Measurements from ENCODE around the gene P3R3URF. TPM values are rescaled to one million over a fixed set of nuclear protein-coding genes. Genes with fewer than 3 reads are reported as not detected.

P3R3URF gene
- total and polyA plus RNA-seq, 4 donors, result not detected

DNA sequence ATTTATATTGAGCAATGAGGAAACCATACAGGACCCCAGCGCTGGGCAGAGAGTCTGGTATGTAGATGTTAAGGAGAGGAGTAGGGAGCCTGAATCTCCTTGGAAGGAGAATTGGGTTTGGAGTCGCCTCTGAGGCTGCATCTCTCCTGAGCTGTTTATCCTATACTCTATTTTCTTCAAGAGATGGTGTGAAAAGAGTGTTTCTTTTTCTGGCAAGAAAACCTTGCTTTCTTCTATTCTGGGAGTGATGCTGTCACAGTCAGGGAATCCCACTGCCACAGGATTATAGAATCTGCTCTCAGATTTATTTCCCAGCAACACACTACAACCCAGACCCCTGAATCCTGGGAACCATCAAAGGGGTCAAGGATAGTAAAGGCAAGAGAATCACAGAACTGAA is 30.1 kb upstream of the P3R3URF start:
- WGBS, result 95% methylated on average over 2 of the region's 2 CpGs
- no peaks in the 10 kb centered on the region for H3K36me3 ChIP-seq (ENCODE audit: control insufficient read depth in 4 of 4, insufficient read depth in 3 of 4, low read depth in 1 of 4, low read length in 3 of 4)

DNA sequence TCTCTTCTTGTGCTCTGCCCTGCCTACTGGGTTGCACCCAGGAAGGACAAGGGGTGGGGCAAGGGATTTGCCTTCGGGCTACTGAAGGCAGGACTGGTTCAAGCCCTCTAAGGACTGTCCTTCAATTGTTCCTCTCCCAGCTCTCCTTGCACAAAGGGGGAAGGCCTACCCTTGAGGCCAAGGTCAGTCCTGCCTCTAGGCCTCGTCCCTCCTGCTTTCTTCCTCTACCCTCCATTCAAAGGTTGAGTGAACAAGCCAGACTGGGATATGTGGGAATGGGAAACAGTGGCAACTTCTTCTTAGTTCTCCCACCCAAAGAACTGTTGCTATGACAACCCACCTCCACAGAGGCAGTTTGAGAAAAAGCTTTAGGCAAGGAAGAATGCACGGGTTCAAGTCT is 29.5 kb upstream of the P3R3URF start:
- H3K4me1 ChIP-seq (ENCODE audit: control insufficient read depth in 4 of 4, insufficient read depth in 4 of 4, low read length in 3 of 4), result peaks cover 0 to 10% (median 7%) of the 10 kb centered on the region in 4 donors
- H3K36me3 ChIP-seq (ENCODE audit: control insufficient read depth in 4 of 4, insufficient read depth in 3 of 4, low read depth in 1 of 4, low read length in 3 of 4), result no peaks in the 10 kb centered on the region
- H3K9me3 ChIP-seq (ENCODE audit: control insufficient read depth in 4 of 4, low read length in 3 of 4), result no peaks in the 10 kb centered on the region
- WGBS, result 78% methylated on average over 3 of the region's 3 CpGs
- H3K27me3 ChIP-seq (ENCODE audit: control insufficient read depth in 4 of 4, insufficient read depth in 4 of 4, low read length in 3 of 4), result no peaks in the 10 kb centered on the region
- H3K4me3 ChIP-seq (ENCODE audit: low read depth in 1 of 3, low read length in 3 of 3), result no peak overlapping the region
- no peak overlapping the region for H3K9ac ChIP-seq (ENCODE audit: low read depth in 1 of 2, low read length in 2 of 2)
- TF ChIP-seq GABPA (IDR thresholded peaks at IDR 0.05 in 1 of 2, conservative IDR thresholded peaks at IDR 0.05 in 1 of 2) (no peak), FOXA2 (IDR thresholded peaks at IDR 0.05) (no peak), SP1 (IDR thresholded peaks at IDR 0.05) (no peak), RAD21 (IDR thresholded peaks at IDR 0.05) (no peak), JUND (IDR thresholded peaks at IDR 0.05) (no peak), HNF4A (conservative IDR thresholded peaks at IDR 0.05) (no peak), EGR1 (IDR thresholded peaks at IDR 0.05; ENCODE audit: low read depth in 2 of 2) (no peak), HNF4G (IDR thresholded peaks at IDR 0.05) (no peak), NR2F2 (IDR thresholded peaks at IDR 0.05) (no peak), RXRA (IDR thresholded peaks at IDR 0.05) (no peak), TAF1 (conservative IDR thresholded peaks at IDR 0.05) (no peak), FOXA1 (IDR thresholded peaks at IDR 0.05) (no peak)
- TF ChIP-seq, protein P1, sequence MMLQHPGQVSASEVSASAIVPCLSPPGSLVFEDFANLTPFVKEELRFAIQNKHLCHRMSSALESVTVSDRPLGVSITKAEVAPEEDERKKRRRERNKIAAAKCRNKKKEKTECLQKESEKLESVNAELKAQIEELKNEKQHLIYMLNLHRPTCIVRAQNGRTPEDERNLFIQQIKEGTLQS (IDR thresholded peaks at IDR 0.05), result no peak
- TF ChIP-seq, protein P2, sequence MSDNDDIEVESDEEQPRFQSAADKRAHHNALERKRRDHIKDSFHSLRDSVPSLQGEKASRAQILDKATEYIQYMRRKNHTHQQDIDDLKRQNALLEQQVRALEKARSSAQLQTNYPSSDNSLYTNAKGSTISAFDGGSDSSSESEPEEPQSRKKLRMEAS (IDR thresholded peaks at IDR 0.05), result no peak
- TF ChIP-seq, protein P3, sequence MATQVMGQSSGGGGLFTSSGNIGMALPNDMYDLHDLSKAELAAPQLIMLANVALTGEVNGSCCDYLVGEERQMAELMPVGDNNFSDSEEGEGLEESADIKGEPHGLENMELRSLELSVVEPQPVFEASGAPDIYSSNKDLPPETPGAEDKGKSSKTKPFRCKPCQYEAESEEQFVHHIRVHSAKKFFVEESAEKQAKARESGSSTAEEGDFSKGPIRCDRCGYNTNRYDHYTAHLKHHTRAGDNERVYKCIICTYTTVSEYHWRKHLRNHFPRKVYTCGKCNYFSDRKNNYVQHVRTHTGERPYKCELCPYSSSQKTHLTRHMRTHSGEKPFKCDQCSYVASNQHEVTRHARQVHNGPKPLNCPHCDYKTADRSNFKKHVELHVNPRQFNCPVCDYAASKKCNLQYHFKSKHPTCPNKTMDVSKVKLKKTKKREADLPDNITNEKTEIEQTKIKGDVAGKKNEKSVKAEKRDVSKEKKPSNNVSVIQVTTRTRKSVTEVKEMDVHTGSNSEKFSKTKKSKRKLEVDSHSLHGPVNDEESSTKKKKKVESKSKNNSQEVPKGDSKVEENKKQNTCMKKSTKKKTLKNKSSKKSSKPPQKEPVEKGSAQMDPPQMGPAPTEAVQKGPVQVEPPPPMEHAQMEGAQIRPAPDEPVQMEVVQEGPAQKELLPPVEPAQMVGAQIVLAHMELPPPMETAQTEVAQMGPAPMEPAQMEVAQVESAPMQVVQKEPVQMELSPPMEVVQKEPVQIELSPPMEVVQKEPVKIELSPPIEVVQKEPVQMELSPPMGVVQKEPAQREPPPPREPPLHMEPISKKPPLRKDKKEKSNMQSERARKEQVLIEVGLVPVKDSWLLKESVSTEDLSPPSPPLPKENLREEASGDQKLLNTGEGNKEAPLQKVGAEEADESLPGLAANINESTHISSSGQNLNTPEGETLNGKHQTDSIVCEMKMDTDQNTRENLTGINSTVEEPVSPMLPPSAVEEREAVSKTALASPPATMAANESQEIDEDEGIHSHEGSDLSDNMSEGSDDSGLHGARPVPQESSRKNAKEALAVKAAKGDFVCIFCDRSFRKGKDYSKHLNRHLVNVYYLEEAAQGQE (IDR thresholded peaks at IDR 0.05), result no peak
- TF ChIP-seq, protein P4, sequence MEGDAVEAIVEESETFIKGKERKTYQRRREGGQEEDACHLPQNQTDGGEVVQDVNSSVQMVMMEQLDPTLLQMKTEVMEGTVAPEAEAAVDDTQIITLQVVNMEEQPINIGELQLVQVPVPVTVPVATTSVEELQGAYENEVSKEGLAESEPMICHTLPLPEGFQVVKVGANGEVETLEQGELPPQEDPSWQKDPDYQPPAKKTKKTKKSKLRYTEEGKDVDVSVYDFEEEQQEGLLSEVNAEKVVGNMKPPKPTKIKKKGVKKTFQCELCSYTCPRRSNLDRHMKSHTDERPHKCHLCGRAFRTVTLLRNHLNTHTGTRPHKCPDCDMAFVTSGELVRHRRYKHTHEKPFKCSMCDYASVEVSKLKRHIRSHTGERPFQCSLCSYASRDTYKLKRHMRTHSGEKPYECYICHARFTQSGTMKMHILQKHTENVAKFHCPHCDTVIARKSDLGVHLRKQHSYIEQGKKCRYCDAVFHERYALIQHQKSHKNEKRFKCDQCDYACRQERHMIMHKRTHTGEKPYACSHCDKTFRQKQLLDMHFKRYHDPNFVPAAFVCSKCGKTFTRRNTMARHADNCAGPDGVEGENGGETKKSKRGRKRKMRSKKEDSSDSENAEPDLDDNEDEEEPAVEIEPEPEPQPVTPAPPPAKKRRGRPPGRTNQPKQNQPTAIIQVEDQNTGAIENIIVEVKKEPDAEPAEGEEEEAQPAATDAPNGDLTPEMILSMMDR (IDR thresholded peaks at IDR 0.05; ENCODE audit: low read depth, low read length, missing input control), result no peak
- TF ChIP-seq, protein P5, sequence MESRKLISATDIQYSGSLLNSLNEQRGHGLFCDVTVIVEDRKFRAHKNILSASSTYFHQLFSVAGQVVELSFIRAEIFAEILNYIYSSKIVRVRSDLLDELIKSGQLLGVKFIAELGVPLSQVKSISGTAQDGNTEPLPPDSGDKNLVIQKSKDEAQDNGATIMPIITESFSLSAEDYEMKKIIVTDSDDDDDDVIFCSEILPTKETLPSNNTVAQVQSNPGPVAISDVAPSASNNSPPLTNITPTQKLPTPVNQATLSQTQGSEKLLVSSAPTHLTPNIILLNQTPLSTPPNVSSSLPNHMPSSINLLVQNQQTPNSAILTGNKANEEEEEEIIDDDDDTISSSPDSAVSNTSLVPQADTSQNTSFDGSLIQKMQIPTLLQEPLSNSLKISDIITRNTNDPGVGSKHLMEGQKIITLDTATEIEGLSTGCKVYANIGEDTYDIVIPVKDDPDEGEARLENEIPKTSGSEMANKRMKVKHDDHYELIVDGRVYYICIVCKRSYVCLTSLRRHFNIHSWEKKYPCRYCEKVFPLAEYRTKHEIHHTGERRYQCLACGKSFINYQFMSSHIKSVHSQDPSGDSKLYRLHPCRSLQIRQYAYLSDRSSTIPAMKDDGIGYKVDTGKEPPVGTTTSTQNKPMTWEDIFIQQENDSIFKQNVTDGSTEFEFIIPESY (IDR thresholded peaks at IDR 0.05), result no peak
- H3K27ac ChIP-seq (ENCODE audit: low read depth in 1 of 2, low read length in 2 of 2), result no peak overlapping the region
- no peak for DNase-seq (ENCODE audit: low spot score)

More for the DNA sequence above, 30.1 kb upstream of the P3R3URF start:
- DNase-seq (ENCODE audit: low spot score), result no peak
- Histone ChIP-seq H3K27me3 (ENCODE audit: control insufficient read depth in 4 of 4, insufficient read depth in 4 of 4, low read length in 3 of 4) (no peaks in the 10 kb centered on the region), H3K9ac (ENCODE audit: low read depth in 1 of 2, low read length in 2 of 2) (no peak overlapping the region), H3K9me3 (ENCODE audit: control insufficient read depth in 4 of 4, low read length in 3 of 4) (no peaks in the 10 kb centered on the region), H3K4me1 (ENCODE audit: control insufficient read depth in 4 of 4, insufficient read depth in 4 of 4, low read length in 3 of 4) (peaks cover 0 to 10% (median 7%) of the 10 kb centered on the region in 4 donors), H3K4me3 (ENCODE audit: low read depth in 1 of 3, low read length in 3 of 3) (no peak overlapping the region), H3K27ac (ENCODE audit: low read depth in 1 of 2, low read length in 2 of 2) (no peak overlapping the region)
- TF ChIP-seq GABPA (IDR thresholded peaks at IDR 0.05 in 1 of 2, conservative IDR thresholded peaks at IDR 0.05 in 1 of 2) (no peak), RAD21 (IDR thresholded peaks at IDR 0.05) (no peak), JUND (IDR thresholded peaks at IDR 0.05) (no peak), SP1 (IDR thresholded peaks at IDR 0.05) (no peak), NR2F2 (IDR thresholded peaks at IDR 0.05) (no peak), HNF4G (IDR thresholded peaks at IDR 0.05) (no peak)
- TF ChIP-seq, protein P2 (IDR thresholded peaks at IDR 0.05), result no peak
